Neutrophil (primary cell): ENCODE results near the gene PRKN.

Source experiments
- H3K27ac ChIP-seq: fragments of 200-600 bp; sonication (generic); 2 replicates; pipeline ENCODE4 v1.5.1; 2016; ENCODE audit warnings: mild to moderate bottlenecking, moderate library complexity
- H3K27me3 ChIP-seq: fragments of 200-600 bp; sonication (generic); 2 replicates; pipeline ENCODE4 v1.6.0; 2016; ENCODE audit warnings: mild to moderate bottlenecking
- H3K36me3 ChIP-seq: fragments of 200-600 bp; sonication (generic); 2 replicates; pipeline ENCODE4 v1.5.1; 2017
- H3K4me1 ChIP-seq, 2 experiments: fragments of 200-600 bp in 1 of 2; sonication (generic) in 1 of 2; 1 replicate in 1 of 2; 2 replicates in 1 of 2; pipeline versions ENCODE4 v1.5.1 to v1.6.1; 2013 to 2016; ENCODE audit warnings: low read depth in 1 of 2, low read length in 1 of 2, mild to moderate bottlenecking in 1 of 2, moderate library complexity in 1 of 2; ENCODE audit not compliant: control insufficient read depth in 1 of 2, insufficient read depth in 1 of 2
- H3K4me3 ChIP-seq, 2 experiments: fragments of 200-600 bp in 1 of 2; sonication (generic) in 1 of 2; 1 replicate in 1 of 2; 2 replicates in 1 of 2; pipeline ENCODE4 v1.5.1; 2013 to 2016; ENCODE audit warnings: low read depth in 1 of 2, low read length in 1 of 2, mild to moderate bottlenecking in 1 of 2, moderate library complexity in 1 of 2
- H3K9me3 ChIP-seq: fragments of 200-600 bp; sonication (generic); 2 replicates; pipeline ENCODE4 v1.5.1; 2016
- CTCF ChIP-seq: fragments of 200-600 bp; sonication (generic); IDR thresholded peaks from 2 replicates; pipeline ENCODE4 v1.5.1; 2016; ENCODE audit warnings: antibody characterized with exemption

Gene PRKN

GRCh38 chr6:161649841-161650240 lies 1077.7 kb downstream of the PRKN start:
- H3K4me1 ChIP-seq, result no peaks in the 10 kb centered on the region
- no peak overlapping the region for H3K4me3 ChIP-seq
- no peaks in the 10 kb centered on the region for H3K36me3 ChIP-seq
- TF ChIP-seq CTCF, result no peak
- no peaks in the 10 kb centered on the region for H3K9me3 ChIP-seq
- no peak overlapping the region for H3K27ac ChIP-seq
- no peaks in the 10 kb centered on the region for H3K27me3 ChIP-seq

GRCh38 chr6:161649068-161649467 lies 1078.5 kb downstream of the PRKN start:
- Histone ChIP-seq H3K4me3 (no peak overlapping the region), H3K4me1 (no peaks in the 10 kb centered on the region), H3K9me3 (no peaks in the 10 kb centered on the region), H3K36me3 (no peaks in the 10 kb centered on the region), H3K27me3 (no peaks in the 10 kb centered on the region), H3K27ac (no peak overlapping the region)
- TF ChIP-seq CTCF, result no peak

- H3K4me3 ChIP-seq, result no peak overlapping the region
Measured at GRCh38 chr6:161647234-161647633, 1080.3 kb downstream of the PRKN start.

GRCh38 chr6:161644521-161644920 lies 1083.0 kb downstream of the PRKN start:
- Histone ChIP-seq H3K27ac (no peak overlapping the region), H3K9me3 (no peaks in the 10 kb centered on the region), H3K4me3 (no peak overlapping the region), H3K4me1 (no peaks in the 10 kb centered on the region), H3K36me3 (no peaks in the 10 kb centered on the region), H3K27me3 (no peaks in the 10 kb centered on the region)
- TF ChIP-seq CTCF, result no peak

More at GRCh38 chr6:161647234-161647633, 1080.3 kb downstream of the PRKN start:
- H3K27me3 ChIP-seq, result no peaks in the 10 kb centered on the region
- H3K9me3 ChIP-seq, result no peaks in the 10 kb centered on the region
- no peaks in the 10 kb centered on the region for H3K36me3 ChIP-seq
- TF ChIP-seq CTCF, result no peak
- no peak overlapping the region for H3K27ac ChIP-seq
- no peaks in the 10 kb centered on the region for H3K4me1 ChIP-seq

GRCh38 chr6:161641175-161641574 lies 1086.4 kb downstream of the PRKN start:
- TF ChIP-seq CTCF, result no peak
- H3K9me3 ChIP-seq, result no peaks in the 10 kb centered on the region
- H3K27ac ChIP-seq, result no peak overlapping the region
- no peaks in the 10 kb centered on the region for H3K4me1 ChIP-seq
- no peaks in the 10 kb centered on the region for H3K36me3 ChIP-seq
- no peaks in the 10 kb centered on the region for H3K27me3 ChIP-seq
- H3K4me3 ChIP-seq, result no peak overlapping the region

GRCh38 chr6:161639772-161640171 lies 1087.8 kb downstream of the PRKN start:
- no peaks in the 10 kb centered on the region for H3K36me3 ChIP-seq
- no peaks in the 10 kb centered on the region for H3K27me3 ChIP-seq
- no peaks in the 10 kb centered on the region for H3K4me1 ChIP-seq
- H3K27ac ChIP-seq, result no peak overlapping the region
- TF ChIP-seq CTCF, result no peak
- no peak overlapping the region for H3K4me3 ChIP-seq
- no peaks in the 10 kb centered on the region for H3K9me3 ChIP-seq
